22Rv1 (cell line): Measurements from ENCODE around the gene GPR35.
"Not testable (repeated sequence)": the region's sequence is repeated elsewhere in the genome, so short reads cannot be mapped to it uniquely, and the experiment has no call there.

Experiments
- H3K27ac ChIP-seq: fragments of 450-650 bp; 2 replicates; pipeline ENCODE4 v1.5.1; 2017
- ZFX ChIP-seq: fragments of 450-650 bp; IDR thresholded peaks from 2 replicates; pipeline ENCODE4 v1.6.1; 2017; ENCODE audit warnings: antibody characterized with exemption, borderline replicate concordance
- TF ChIP-seq, protein P1 (sequence below): fragments of 450-650 bp; IDR thresholded peaks from 2 replicates; pipeline ENCODE4 v1.5.1; 2017; ENCODE audit warnings: mild to moderate bottlenecking

The GPR35 gene

DNA sequence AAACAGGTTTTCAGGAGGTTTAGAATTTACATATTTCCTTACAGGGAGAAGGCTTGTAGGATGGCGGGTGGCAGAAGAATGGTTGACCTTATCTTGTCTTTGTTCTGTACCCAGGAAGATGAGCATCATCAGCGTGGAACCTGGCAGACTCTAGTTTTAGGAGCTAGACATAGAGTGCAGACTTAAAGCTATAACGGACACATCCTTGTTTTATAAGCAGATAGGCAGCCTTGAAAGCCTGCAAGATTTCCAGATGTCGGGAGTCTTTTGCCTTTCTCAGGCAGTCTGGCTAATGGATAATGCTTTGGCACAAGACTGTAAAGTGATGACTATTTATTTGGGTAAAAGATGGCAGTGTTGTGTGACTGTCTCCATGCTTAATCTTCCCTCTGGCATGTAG lies 45.7 kb downstream of the GPR35 start:
- TF ChIP-seq ZFX: no peak
- TF ChIP-seq, protein P1, sequence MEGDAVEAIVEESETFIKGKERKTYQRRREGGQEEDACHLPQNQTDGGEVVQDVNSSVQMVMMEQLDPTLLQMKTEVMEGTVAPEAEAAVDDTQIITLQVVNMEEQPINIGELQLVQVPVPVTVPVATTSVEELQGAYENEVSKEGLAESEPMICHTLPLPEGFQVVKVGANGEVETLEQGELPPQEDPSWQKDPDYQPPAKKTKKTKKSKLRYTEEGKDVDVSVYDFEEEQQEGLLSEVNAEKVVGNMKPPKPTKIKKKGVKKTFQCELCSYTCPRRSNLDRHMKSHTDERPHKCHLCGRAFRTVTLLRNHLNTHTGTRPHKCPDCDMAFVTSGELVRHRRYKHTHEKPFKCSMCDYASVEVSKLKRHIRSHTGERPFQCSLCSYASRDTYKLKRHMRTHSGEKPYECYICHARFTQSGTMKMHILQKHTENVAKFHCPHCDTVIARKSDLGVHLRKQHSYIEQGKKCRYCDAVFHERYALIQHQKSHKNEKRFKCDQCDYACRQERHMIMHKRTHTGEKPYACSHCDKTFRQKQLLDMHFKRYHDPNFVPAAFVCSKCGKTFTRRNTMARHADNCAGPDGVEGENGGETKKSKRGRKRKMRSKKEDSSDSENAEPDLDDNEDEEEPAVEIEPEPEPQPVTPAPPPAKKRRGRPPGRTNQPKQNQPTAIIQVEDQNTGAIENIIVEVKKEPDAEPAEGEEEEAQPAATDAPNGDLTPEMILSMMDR: no peak
- H3K27ac ChIP-seq: no peak overlapping the region

DNA sequence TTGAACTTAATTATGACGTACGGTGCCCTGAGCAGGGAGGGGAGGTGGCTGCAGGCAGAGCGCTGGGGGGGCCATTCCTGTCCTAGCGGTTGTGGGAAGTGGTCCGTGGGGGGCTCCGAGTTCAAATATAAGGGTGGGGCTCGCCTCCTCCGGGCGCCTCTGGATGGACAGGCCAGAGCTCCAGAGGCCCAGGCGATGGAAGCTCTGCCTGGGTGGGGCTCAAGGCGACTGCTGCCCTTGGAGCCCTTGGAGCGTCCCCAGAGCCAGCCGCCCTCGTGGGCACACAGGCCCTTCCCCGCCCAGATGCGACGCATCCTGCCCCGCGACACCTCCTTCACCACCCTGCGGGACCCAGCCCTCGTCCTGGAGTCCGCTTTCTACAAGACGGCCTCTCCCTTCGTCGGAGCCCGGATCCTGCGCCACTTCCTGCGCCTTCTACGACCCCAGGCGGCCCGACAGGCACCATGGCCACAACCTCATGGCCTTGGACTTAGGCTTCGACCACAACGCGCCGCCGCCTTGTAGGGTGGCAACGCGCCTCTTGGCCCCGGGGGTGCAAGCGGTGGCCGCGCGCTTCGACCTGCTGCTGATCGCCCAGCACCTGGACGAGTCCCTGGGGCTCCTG lies 46.9 kb downstream of the GPR35 start:
- TF ChIP-seq ZFX: no peak
- TF ChIP-seq, protein P1: no peak
- no peak overlapping the region for H3K27ac ChIP-seq

DNA sequence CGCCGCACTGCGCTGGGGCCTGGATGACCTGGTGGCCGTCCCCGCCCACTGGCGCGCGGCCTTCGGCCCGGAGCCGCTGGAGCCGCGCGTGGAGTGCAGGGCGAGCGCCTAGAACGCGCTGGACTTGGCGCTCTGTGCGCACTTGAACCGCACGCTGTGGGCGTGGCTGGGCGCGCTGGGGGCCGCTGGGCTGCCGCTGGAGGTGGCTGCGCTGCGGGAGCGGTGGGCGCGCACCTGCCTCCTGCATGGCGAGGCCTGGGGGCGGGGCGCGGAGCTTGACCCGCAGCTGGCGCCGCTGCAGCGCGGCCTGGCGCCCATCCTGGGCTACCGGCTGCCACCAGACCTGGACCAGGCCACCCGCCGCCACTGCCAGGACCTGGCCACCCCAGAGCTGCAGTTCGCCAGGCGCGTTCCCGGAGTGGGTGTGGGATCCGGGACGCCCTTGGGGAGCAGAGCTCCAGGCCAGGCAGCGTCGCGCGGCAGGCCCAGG lies 47.5 kb downstream of the GPR35 start:
- TF ChIP-seq, protein P1: no peak
- no peak for TF ChIP-seq ZFX

DNA sequence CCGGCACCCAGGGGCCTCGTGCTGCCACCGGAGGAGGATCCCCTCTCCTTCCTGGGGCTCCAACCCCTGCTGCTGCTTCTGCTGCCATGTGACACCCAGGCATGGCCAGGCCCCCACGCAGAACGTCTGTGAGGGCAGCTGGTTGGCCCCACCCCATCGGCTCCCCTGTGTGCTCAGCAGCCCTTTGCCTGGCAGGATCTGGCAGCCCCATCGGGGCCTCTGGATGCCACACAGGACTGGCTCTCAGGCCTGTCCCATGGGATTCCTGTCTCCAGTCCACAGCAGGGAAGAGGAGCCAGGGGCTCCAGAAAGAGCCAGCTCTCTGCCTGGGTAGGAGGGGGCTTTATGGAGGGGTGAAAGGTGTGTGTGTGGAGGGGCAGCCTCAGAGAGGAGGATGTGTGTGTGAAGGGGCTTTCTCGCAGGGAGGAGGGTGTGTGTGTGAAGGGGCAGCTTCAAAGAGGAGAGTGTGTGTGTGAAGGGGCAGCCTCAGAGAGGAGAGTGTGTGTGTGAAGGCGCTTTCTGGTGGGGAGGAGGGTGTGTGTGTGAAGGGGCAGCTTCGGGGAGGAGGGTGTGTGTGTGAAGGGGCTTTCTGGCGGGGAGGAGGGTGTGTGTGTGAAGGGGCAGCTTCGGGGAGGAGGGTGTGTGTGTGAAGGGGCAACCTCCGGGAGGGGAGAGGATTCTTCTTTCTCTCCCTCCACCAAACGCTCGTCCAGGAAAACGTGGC lies 49.3 kb downstream of the GPR35 start:
- not testable (repeated sequence) for H3K27ac ChIP-seq

More for the DNA sequence above, 47.5 kb downstream of the GPR35 start:
- no peak overlapping the region for H3K27ac ChIP-seq

DNA sequence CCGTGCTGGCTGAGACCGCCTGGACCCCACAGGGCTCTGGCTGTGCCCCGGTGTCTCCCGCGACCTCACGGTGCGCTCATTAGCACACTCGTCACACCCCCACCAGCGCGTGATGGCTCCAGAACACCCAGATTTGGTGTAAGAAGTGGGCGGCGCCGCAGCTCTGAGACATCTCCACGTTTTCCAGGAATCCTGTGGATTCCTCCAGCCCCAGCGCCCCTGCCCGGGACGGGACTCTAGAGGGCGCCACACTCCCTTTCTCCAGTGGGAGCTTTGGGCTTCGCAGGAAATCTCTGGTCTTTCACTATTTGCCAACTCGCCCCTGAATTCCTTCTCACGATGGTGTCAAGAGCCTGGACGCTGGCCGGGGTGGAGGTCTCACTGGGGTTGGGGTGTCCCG lies 50.1 kb downstream of the GPR35 start:
- not testable (repeated sequence) for H3K27ac ChIP-seq

DNA sequence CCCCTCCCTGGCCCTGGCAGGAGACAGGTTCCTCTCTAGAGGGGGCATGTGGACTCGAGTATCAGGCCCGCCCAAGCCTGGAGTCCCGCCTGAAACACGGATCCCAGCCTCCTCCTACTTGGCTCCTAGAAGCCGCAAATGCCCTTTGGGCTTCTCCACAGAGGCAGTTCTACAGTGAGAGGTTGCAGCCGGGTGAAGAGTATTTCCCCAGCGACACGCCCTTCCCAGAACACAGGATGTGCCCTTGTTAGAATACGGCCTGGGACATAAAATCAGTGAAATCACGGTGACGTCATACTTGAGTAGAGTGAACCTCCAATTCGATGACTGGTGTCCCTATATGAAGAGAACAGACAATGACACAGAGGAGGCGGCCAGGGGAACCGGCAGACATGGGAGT lies 52.8 kb downstream of the GPR35 start:
- not testable (repeated sequence) for H3K27ac ChIP-seq

DNA sequence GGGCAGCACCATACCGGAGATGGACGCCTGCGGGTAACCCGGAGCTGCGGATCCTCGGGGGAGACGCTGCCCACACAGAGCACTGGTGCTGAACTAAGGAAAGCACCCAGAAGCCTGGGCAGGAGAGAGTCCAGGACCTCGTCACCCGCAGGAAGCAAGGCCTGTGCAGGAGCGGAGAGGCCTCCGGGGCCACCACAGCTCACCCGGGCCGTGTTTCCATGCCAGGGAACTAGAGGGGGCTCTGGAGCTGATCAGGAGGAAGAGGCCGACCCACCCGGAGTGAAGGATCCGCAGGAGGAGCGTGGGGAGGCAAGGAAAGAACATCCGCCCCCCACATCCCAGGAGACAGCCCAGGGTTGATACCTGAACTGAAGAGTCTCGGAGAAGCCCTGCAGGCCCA lies 53.6 kb downstream of the GPR35 start:
- H3K27ac ChIP-seq: not testable (repeated sequence)

DNA sequence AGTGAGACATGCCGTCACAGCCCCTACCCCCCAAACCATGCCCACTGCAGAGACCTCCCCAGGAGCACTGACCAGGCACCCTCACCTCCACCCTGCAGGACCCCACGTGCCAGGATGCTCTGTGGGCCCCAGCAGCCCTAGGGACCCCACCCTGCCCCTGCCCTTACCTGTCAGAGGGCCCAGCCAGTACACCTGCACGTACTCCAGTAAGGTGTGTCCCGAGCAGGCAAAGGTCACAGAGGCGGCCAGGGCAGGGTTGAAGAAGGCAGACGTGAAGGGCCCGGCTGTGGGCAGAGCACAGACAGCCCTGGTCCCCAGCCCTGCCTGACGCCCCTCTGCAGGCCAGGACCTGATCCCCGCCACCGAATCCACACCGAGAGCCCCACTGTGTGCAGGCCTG lies 54.9 kb downstream of the GPR35 start:
- not testable (repeated sequence) for H3K27ac ChIP-seq
